HL-60 (cell line): ENCODE measurements around the gene GDPD4.

ENCODE experiments used
- DNase-seq, 2 experiments: peaks; one replicate each; pipeline ENCODE4 v3.0.0-alpha.2; 2010 to 2020; ENCODE audit warnings: low read depth in 1 of 2, low spot score in 1 of 2
- H3K27ac ChIP-seq: fragments of 250-450 bp; sonication (Bioruptor Pico); replicated peaks from 2 replicates; pipeline ENCODE4 v1.5.1; 2020; ENCODE audit warnings: mild to moderate bottlenecking, moderate library complexity
- H3K27me3 ChIP-seq: fragments of 250-450 bp; sonication (Bioruptor Pico); 2 replicates; pipeline ENCODE4 v1.5.1; 2021; ENCODE audit warnings: mild to moderate bottlenecking, moderate library complexity; ENCODE audit not compliant: insufficient read depth, poor library complexity, severe bottlenecking
- H3K4me3 ChIP-seq: replicated peaks from 2 replicates; pipeline ENCODE4 v1.5.1; 2011; ENCODE audit warnings: mild to moderate bottlenecking, control low read depth, low read length; ENCODE audit not compliant: insufficient read depth
- GABPA ChIP-seq: IDR thresholded peaks from 2 replicates; pipeline ENCODE4 v1.6.1; 2012; ENCODE audit warnings: low read depth
- POLR2AphosphoS5 ChIP-seq: IDR thresholded peaks from 2 replicates; pipeline ENCODE4 v1.6.1; 2012; ENCODE audit warnings: low read depth
- REST ChIP-seq: IDR thresholded peaks from 2 replicates; pipeline ENCODE4 v1.6.1; 2012; ENCODE audit warnings: low read depth; ENCODE audit not compliant: insufficient replicate concordance
- SPI1 ChIP-seq: IDR thresholded peaks from 2 replicates; pipeline ENCODE4 v1.6.1; 2012; ENCODE audit warnings: low read depth, mild to moderate bottlenecking, borderline replicate concordance
- TF ChIP-seq, protein P1 (sequence below): IDR thresholded peaks from one replicate; pipeline ENCODE4 v1.5.1; 2011; ENCODE audit warnings: low read length, control low read depth, inconsistent platforms; ENCODE audit not compliant: insufficient read depth

GDPD4 gene

GRCh38 chr11:77214557-77214956 is 86.9 kb downstream of the GDPD4 start:
- DNase-seq = no peak
- Histone ChIP-seq H3K4me3 (no peak overlapping the region), H3K27me3 (no peaks in the 10 kb centered on the region), H3K27ac (no peak overlapping the region)
- TF ChIP-seq, protein P1, sequence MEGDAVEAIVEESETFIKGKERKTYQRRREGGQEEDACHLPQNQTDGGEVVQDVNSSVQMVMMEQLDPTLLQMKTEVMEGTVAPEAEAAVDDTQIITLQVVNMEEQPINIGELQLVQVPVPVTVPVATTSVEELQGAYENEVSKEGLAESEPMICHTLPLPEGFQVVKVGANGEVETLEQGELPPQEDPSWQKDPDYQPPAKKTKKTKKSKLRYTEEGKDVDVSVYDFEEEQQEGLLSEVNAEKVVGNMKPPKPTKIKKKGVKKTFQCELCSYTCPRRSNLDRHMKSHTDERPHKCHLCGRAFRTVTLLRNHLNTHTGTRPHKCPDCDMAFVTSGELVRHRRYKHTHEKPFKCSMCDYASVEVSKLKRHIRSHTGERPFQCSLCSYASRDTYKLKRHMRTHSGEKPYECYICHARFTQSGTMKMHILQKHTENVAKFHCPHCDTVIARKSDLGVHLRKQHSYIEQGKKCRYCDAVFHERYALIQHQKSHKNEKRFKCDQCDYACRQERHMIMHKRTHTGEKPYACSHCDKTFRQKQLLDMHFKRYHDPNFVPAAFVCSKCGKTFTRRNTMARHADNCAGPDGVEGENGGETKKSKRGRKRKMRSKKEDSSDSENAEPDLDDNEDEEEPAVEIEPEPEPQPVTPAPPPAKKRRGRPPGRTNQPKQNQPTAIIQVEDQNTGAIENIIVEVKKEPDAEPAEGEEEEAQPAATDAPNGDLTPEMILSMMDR = no peak
- no peak for TF ChIP-seq POLR2AphosphoS5
- TF ChIP-seq SPI1 = no peak
- TF ChIP-seq REST = no peak
- TF ChIP-seq GABPA = no peak

- DNase-seq = no peak
- Histone ChIP-seq H3K27me3 (no peaks in the 10 kb centered on the region), H3K4me3 (no peak overlapping the region), H3K27ac (no peak overlapping the region)
- TF ChIP-seq POLR2AphosphoS5 = no peak
- TF ChIP-seq SPI1 = no peak
- TF ChIP-seq, protein P1 = no peak
These were observed 87.7 kb downstream of the GDPD4 start for GRCh38 chr11:77213589-77214428.

DNA sequence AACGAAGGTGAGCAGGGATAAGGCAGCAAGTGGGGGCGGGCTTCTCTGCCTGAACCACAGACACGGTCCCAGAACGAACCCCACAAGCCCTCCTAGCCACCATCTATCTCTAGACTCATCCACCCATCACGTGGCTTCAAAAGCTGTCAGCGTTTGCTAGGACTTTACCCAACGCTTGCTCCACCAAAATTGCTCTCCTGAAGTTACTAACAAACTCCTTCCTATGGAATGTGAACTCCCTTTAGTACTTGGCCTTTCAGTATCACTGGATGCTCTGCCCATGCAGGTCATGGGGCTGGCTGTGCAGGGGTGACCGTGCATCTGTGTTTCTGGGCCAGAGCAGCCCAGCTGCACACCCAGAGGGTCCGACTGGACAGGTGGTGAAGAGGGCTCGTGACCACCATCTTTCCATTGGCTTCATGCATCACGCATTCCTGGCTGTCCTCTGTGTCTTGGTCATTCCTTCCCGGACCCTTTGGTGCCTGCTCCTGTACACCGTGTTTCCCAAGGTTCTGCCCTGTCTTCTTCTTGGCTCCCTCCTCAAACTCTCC is 88.4 kb downstream of the GDPD4 start:
- Histone ChIP-seq H3K27me3 (no peaks in the 10 kb centered on the region), H3K4me3 (no peak overlapping the region), H3K27ac (no peak overlapping the region)
- TF ChIP-seq POLR2AphosphoS5 (no peak), SPI1 (no peak), GABPA (no peak), REST (no peak)
- TF ChIP-seq, protein P1 = no peak
- no peak for DNase-seq
